IMR-90 (cell line): ENCODE measurements around the gene POU2F2. TPM values are rescaled to one million over a fixed set of nuclear protein-coding genes. Genes with fewer than 3 reads are reported as not detected.
"Not testable (repeated sequence)": the region's sequence is repeated elsewhere in the genome, so short reads cannot be mapped to it uniquely, and the experiment has no call there.

ENCODE experiments used
- ATAC-seq: fragments of 200-7000 bp; cut with Tn5 transposase; 2 replicates; pipeline ENCODE4 v1.9.1; 2020; ENCODE audit warnings: low read depth, mild to moderate bottlenecking, moderate library complexity
- BruUV-seq: library from RNA; stranded (reverse); fragments of 400-500 nt; replicated peaks from 2 replicates; lab custom pipeline; 2021; lab: Mats Ljungman, UMichigan
- CTCF ChIA-PET: fragments of 300-600 bp; formaldehyde crosslinking; extraction: SDS; loops from one replicate; lab custom pipeline; 2021; ENCODE audit warnings: antibody characterized with exemption; lab: Yijun Ruan, JAX
- POLR2A ChIA-PET: fragments of 300-600 bp; sonication (Branson Sonifier 250); formaldehyde crosslinking; loops from one replicate; lab custom pipeline; 2022; ENCODE audit warnings: antibody characterized with exemption; ENCODE audit not compliant: unreplicated experiment; lab: Charles Lee
- DNase-seq: peaks from one replicate; pipeline ENCODE4 v3.0.0; 2013
- H2AFZ ChIP-seq: replicated peaks from 2 replicates; pipeline ENCODE3; 2013; ENCODE audit warnings: low read length, mild to moderate bottlenecking; ENCODE audit not compliant: poor library complexity
- H2AK5ac ChIP-seq: 2 replicates; pipeline ENCODE4 v1.6.1; 2013; ENCODE audit warnings: low read depth, low read length, inconsistent platforms
- H2AK9ac ChIP-seq: replicated peaks from 2 replicates; pipeline ENCODE3; 2013; ENCODE audit warnings: mild to moderate bottlenecking, low read depth, low read length, moderate library complexity; ENCODE audit not compliant: poor library complexity
- H2BK120ac ChIP-seq: 2 replicates; pipeline ENCODE4 v1.6.1; 2013; ENCODE audit warnings: low read depth, low read length, inconsistent platforms
- H2BK15ac ChIP-seq: 3 replicates; pipeline ENCODE4 v1.6.1; 2013; ENCODE audit warnings: low read depth, low read length, inconsistent platforms
- H2BK20ac ChIP-seq: 2 replicates; pipeline ENCODE4 v1.6.1; 2013; ENCODE audit warnings: low read depth, mild to moderate bottlenecking, inconsistent platforms, low read length, moderate library complexity
- H2BK5ac ChIP-seq: 2 replicates; pipeline ENCODE4 v1.6.1; 2013; ENCODE audit warnings: mild to moderate bottlenecking, low read depth, low read length, inconsistent platforms; ENCODE audit not compliant: poor library complexity, severe bottlenecking
- H3K14ac ChIP-seq: replicated peaks from 2 replicates; pipeline ENCODE4 v1.6.1; 2013; ENCODE audit warnings: low read depth, low read length, inconsistent platforms
- H3K18ac ChIP-seq: 2 replicates; pipeline ENCODE4 v1.6.1; 2013; ENCODE audit warnings: low read depth, low read length, control low read depth
- H3K23ac ChIP-seq: 2 replicates; pipeline ENCODE4 v1.6.1; 2013; ENCODE audit warnings: low read depth, low read length, inconsistent platforms
- H3K27ac ChIP-seq: 2 replicates; pipeline ENCODE4 v1.5.1; 2013; ENCODE audit warnings: mild to moderate bottlenecking, control low read depth, low read length; ENCODE audit not compliant: insufficient read depth
- H3K27me3 ChIP-seq: 2 replicates; pipeline ENCODE4 v1.6.1; 2013; ENCODE audit warnings: low read length; ENCODE audit not compliant: control insufficient read depth, insufficient read depth
- H3K36me3 ChIP-seq: 2 replicates; pipeline ENCODE4 v1.6.1; 2013; ENCODE audit warnings: low read length, mixed read lengths; ENCODE audit not compliant: control insufficient read depth, insufficient read depth
- H3K4ac ChIP-seq: 2 replicates; pipeline ENCODE4 v1.6.1; 2013; ENCODE audit warnings: low read depth, low read length, inconsistent platforms
- H3K4me1 ChIP-seq: 2 replicates; pipeline ENCODE4 v1.6.1; 2013; ENCODE audit warnings: low read length, mixed read lengths; ENCODE audit not compliant: control insufficient read depth, insufficient read depth
- H3K4me2 ChIP-seq: 2 replicates; pipeline ENCODE4 v1.6.1; 2013; ENCODE audit warnings: low read depth, mild to moderate bottlenecking, control low read depth, low read length, moderate library complexity
- H3K4me3 ChIP-seq: 2 replicates; pipeline ENCODE4 v1.5.1; 2013; ENCODE audit warnings: low read depth, mild to moderate bottlenecking, control low read depth, low read length, moderate library complexity; ENCODE audit not compliant: insufficient read depth
- H3K56ac ChIP-seq: 2 replicates; pipeline ENCODE4 v1.6.1; 2013; ENCODE audit warnings: low read length, inconsistent platforms; ENCODE audit not compliant: insufficient read depth; ENCODE audit errors: extremely low read depth
- H3K79me1 ChIP-seq, 2 experiments: 2 replicates each; pipeline ENCODE4 v1.6.1; 2013; ENCODE audit warnings: low read length in 2 of 2, inconsistent platforms in 1 of 2, low read depth in 1 of 2
- H3K9ac ChIP-seq: 2 replicates; pipeline ENCODE4 v1.6.1; 2013; ENCODE audit warnings: low read depth, low read length, control low read depth
- H3K9me1 ChIP-seq: 2 replicates; pipeline ENCODE4 v1.6.1; 2013; ENCODE audit warnings: low read length, inconsistent platforms; ENCODE audit not compliant: insufficient read depth
- H3K9me3 ChIP-seq: 2 replicates; pipeline ENCODE4 v1.6.1; 2013; ENCODE audit warnings: low read length; ENCODE audit not compliant: control insufficient read depth, insufficient read depth
- H4K20me1 ChIP-seq: 2 replicates; pipeline ENCODE4 v1.6.1; 2013; ENCODE audit warnings: low read length, inconsistent platforms; ENCODE audit not compliant: insufficient read depth
- H4K5ac ChIP-seq: 2 replicates; pipeline ENCODE4 v1.6.1; 2013; ENCODE audit warnings: mild to moderate bottlenecking, low read depth, low read length, control low read depth
- H4K8ac ChIP-seq, 2 experiments: 2 replicates each; pipeline ENCODE4 v1.6.1; 2013; ENCODE audit warnings: low read depth in 2 of 2, low read length in 2 of 2, control low read depth in 1 of 2, inconsistent platforms in 1 of 2
- H4K91ac ChIP-seq: 2 replicates; pipeline ENCODE4 v1.6.1; 2013; ENCODE audit warnings: low read depth, low read length, inconsistent platforms; ENCODE audit not compliant: insufficient read depth
- FOS ChIP-seq: fragments of 150-350 bp; IDR thresholded peaks from 2 replicates; pipeline ENCODE4 v1.6.1; 2016; ENCODE audit warnings: low read depth, low read length
- POLR2A ChIP-seq: IDR thresholded peaks from 2 replicates; pipeline ENCODE4 v1.6.1; 2012; ENCODE audit warnings: mild to moderate bottlenecking, low read depth, low read length
- RFX5 ChIP-seq: IDR thresholded peaks from 2 replicates; pipeline ENCODE4 v1.8.0; 2012; ENCODE audit warnings: low read depth, mild to moderate bottlenecking, low read length, moderate library complexity
- WGBS, 2 experiments: methylation state at CpG; one replicate each; pipeline versions ENCODE4 v1.1.5 to v1.1.7; 2013; ENCODE audit warnings: missing lambda C conversion rate in 2 of 2; ENCODE audit not compliant: insufficient read length in 1 of 2; ENCODE audit errors: extremely low coverage in 2 of 2; 5-methylcytosine and 5-hydroxymethylcytosine counted together
- dilution Hi-C: fragments of 300-500 bp; cut with HindIII; formaldehyde crosslinking; loops from one replicate; pipeline ENCODE4 v1.14.3; 2018; ENCODE audit warnings: low sequenced_read_pairs; ENCODE audit not compliant: unreplicated experiment
- in situ Hi-C: fragments of 300-500 bp; cut with MboI; formaldehyde crosslinking; loops from 3 replicates; pipeline ENCODE4 v1.14.3; 2019; ENCODE audit warnings: low sequenced_read_pairs, inconsistent platforms, mixed read lengths
- intact Hi-C: fragments of 100-400 bp; cut with micrococcal nuclease; formaldehyde crosslinking; loops from 2 replicates; pipeline ENCODE4 v1.10.0; 2022
- polyA plus RNA-seq, 3 experiments: library from polyadenylated mRNA; depleted of rRNA; stranded (reverse); fragments of >200 nt; gene quantifications; 2 replicates each; pipeline ENCODE4 v1.2.3, GENCODE V29; 2012; ENCODE audit warnings: low replicate concordance in 1 of 3
- total RNA-seq: library from RNA; depleted of rRNA; stranded (reverse); fragments of >200 nt; gene quantifications from 2 replicates; pipeline ENCODE4 v1.2.3, GENCODE V29; 2012
- TF ChIP-seq, protein P1 (sequence below): fragments of 150-350 bp; IDR thresholded peaks from 2 replicates; pipeline ENCODE4 v1.6.1; 2016; ENCODE audit warnings: low read depth, mild to moderate bottlenecking, low read length, moderate library complexity, borderline replicate concordance

The POU2F2 gene
- total and polyA plus RNA-seq, 2 of the 4 experiments (the other 2 are of a cell fraction), result 0.54 to 5.0 TPM

DNA sequence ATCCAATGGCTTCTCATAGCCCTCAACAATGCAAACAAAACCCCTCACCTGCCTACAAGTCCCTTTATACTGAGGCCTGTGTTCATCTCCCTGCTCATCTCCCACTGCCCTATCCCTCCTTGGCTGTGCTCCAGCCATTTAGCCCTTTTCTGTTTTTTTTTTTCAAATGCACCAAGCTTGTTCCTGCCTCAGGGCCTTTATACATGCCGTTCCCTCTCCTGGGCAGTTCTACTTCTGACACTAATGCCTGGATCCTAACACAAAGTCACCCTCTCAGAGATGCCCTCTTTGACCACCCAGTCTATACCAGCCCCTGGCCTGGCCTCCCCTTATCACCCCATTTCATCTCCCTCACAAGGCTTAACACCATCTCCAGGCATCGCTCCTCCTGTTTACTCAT lies 29.4 kb downstream of the POU2F2 start:
- Histone ChIP-seq H3K56ac (no peak overlapping the region), H3K27me3 (peaks cover 3% of the 10 kb centered on the region; the same call in 1 of the 2 replicates), H3K23ac (no peak overlapping the region), H2AFZ (no peak overlapping the region), H3K4me2 (no peak overlapping the region), H4K91ac (no peak overlapping the region), H3K9me3 (no peaks in the 10 kb centered on the region), H2AK9ac (no peak overlapping the region), H3K79me1 (no peaks in the 10 kb centered on the region), H2AK5ac (no peak overlapping the region), H2BK120ac (no peak overlapping the region), H3K9ac (no peak overlapping the region), H4K20me1 (no peaks in the 10 kb centered on the region), H4K5ac (no peak overlapping the region), H3K36me3 (no peaks in the 10 kb centered on the region), H3K9me1 (no peaks in the 10 kb centered on the region), H2BK15ac (no peak overlapping the region), H3K4me1 (no peaks in the 10 kb centered on the region), H3K4me3 (no peak overlapping the region), H3K27ac (no peak overlapping the region), H4K8ac (no peak overlapping the region), H3K14ac (no peak overlapping the region), H2BK5ac (no peak overlapping the region), H3K4ac (no peak overlapping the region), H3K18ac (no peak overlapping the region), H2BK20ac (no peak overlapping the region)
- dilution Hi-C loops (no loop called here), in situ Hi-C loops (no loop called here), intact Hi-C loops (no loop called here)
- ChIA-PET CTCF (no interaction called here), POLR2A (no interaction called here)
- WGBS, 2 experiments, result 100% methylated on average over 1 of the region's 2 CpGs; no CpG with 5 or more reads in 1 of the 2 experiments
- ATAC-seq, result no peak
- no peak for DNase-seq
- TF ChIP-seq, protein P1, sequence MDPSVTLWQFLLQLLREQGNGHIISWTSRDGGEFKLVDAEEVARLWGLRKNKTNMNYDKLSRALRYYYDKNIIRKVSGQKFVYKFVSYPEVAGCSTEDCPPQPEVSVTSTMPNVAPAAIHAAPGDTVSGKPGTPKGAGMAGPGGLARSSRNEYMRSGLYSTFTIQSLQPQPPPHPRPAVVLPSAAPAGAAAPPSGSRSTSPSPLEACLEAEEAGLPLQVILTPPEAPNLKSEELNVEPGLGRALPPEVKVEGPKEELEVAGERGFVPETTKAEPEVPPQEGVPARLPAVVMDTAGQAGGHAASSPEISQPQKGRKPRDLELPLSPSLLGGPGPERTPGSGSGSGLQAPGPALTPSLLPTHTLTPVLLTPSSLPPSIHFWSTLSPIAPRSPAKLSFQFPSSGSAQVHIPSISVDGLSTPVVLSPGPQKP, result no peak
- TF ChIP-seq RFX5, result no peak
- TF ChIP-seq FOS, result no peak
- TF ChIP-seq POLR2A, result no peak
- BruUV-seq, result no TSS peak

DNA sequence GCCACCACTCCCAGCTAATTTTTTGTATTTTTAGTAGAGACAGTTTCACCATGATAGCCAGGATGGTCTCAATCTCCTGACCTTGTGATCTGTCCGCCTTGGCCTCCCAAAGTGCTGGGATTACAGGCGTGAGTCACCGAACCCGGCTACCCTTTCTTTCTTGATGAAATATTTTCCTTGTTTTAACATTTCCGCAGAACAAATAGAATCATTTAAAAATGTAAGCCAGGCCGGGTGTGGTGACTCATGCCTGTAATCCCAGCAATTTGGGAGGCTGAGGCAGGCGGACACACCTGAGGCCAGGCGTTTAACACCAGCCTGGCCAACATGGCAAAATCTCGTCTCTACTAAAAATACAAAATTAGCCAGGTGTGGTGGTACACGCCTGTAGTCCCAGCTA lies 32.0 kb downstream of the POU2F2 start:
- H3K9ac ChIP-seq, H3K4me2 ChIP-seq, H2AK5ac ChIP-seq, H2BK15ac ChIP-seq, DNase-seq, H2AFZ ChIP-seq, H3K23ac ChIP-seq, CTCF ChIA-PET, H2BK20ac ChIP-seq, H4K5ac ChIP-seq, H3K4me3 ChIP-seq, H3K27me3 ChIP-seq, H2BK5ac ChIP-seq, ATAC-seq, H3K9me1 ChIP-seq, BruUV-seq, H2AK9ac ChIP-seq, H3K27ac ChIP-seq, H3K9me3 ChIP-seq, H3K4ac ChIP-seq, H4K8ac ChIP-seq, dilution Hi-C loops, H2BK120ac ChIP-seq, in situ Hi-C loops, H4K91ac ChIP-seq, H3K36me3 ChIP-seq, H3K79me1 ChIP-seq, H3K56ac ChIP-seq, H3K18ac ChIP-seq, POLR2A ChIA-PET, H3K4me1 ChIP-seq, H3K14ac ChIP-seq, H4K20me1 ChIP-seq, intact Hi-C loops: not testable (repeated sequence)
- whole genome bisulfite sequencing, 2 experiments, result no CpG with 5 or more reads among the region's 10 CpGs
